NCI-H1436 (cell line): ENCODE results near the gene KDM4B.
A peak's percentile ranks its signal among the peaks of the same experiment; 100 is the strongest.

Experiments used
- DNase-seq: peaks from one replicate; lab custom pipeline; 2025; lab: John Stamatoyannopoulos, UW

Gene KDM4B

DNA sequence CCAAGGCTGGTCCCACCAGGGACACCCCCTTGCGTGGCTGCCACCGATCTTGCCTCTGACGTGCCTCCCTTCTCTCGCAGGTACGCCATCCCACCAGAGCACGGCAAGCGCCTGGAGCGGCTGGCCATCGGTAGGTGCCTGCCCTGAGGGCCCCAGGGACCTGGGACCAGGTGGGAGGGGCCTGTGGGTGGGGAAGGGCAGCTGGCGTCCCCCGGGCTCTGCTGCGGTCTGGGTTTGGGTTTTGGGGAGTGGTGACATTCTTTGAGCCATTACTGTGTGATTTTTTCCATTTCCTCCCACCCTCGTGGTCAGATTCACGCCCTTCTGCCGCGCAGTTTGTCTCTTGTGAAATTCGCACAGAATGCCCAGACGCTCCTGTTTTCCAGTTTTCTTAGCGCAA, 102.0 kb downstream of the KDM4B start:
- DNase-seq, result no peak

DNA sequence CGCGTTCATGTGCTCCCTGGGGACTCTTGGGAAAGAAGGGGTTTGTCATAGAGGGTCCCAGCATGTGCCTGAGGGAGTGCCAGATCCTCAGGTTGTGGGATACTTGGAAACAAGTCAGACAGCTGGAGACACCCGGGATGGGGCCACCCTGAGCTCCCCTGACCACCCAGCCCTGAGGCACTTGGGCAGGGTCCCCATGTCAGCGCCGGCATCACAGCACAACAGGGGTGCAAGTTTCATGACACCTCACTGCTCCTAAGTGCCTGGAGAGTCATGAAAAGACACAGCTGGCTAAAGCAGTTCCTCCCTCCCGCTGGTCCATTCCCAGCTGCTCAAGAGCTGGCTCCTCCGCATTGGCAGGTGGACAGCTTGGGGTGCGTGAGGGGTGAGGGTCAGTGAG, 102.7 kb downstream of the KDM4B start:
- no peak for DNase-seq

DNA sequence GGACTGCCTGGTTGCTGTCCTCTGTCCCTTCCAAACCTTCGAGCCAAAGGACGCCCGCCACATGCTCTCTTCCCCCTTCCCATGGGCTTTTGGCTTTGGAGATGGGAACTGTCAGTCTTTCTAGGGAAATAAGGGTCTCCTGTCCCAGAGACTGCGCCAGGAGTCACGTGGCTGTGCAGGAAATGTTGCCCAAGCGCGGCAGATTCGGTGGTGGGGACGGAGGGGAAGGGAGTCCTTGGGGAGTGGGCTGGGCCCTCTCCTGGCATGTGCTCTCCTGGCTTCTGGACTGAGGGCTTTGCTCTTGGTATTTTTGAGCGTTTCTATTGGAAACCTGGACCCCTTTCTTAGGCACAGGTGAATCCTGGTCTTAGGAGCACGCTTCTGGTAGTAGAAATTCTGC, 103.2 kb downstream of the KDM4B start:
- DNase-seq, result no peak

DNA sequence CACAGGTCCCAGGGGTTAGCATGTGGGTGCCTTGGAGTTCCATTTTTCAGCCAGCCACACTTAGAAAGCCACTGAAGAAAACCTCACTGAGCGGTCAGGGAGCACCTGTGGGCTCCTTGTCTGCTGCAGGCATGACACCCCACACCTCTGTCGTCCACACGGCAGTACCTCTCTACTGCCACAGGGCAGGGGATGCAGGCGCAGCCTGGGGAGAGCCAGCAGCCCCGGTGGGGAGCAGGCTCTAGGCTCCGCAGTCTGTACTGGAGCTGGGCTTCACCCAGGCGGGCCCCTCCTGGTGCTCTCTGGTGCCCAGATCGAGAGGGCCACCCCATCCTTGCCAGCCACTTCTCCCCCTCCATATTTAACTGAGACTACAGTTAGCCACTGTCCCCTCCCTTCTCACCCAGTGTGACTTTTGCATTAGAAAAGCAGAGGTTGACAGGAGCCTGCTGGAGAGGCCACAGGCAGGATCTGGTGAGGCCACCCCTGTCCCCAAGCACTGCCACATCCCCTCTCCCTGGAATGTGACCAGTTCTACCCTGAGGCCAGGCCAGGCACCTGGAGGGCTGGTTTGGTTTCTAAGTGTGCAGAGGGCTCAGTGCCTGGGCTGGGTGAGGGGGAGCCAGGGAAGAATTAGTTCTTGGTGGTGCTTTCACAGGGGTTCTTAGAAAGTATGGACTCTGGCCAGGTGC, 104.4 kb downstream of the KDM4B start:
- DNase-seq, result no peak

DNA sequence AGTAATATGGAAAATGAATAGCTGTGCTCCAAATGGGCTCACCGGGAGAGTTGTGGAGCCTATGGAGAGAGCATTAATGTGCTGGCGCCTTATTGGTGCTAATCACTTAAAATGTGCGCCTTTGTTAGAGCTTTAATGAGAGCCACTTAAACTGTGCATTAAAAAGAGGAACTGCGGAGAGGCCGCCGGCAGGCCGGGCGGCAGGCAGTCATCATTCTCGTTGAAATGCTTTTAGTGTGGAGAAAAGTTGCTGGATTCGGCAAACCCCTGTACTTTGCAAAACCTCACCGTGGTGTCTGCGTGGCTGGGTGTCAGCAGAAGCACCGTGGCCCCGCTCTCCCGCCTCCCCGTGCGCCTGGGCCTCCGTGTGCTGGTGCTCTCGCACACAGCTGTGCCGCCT, 105.5 kb downstream of the KDM4B start:
- DNase-seq, result peak; percentile 31

DNA sequence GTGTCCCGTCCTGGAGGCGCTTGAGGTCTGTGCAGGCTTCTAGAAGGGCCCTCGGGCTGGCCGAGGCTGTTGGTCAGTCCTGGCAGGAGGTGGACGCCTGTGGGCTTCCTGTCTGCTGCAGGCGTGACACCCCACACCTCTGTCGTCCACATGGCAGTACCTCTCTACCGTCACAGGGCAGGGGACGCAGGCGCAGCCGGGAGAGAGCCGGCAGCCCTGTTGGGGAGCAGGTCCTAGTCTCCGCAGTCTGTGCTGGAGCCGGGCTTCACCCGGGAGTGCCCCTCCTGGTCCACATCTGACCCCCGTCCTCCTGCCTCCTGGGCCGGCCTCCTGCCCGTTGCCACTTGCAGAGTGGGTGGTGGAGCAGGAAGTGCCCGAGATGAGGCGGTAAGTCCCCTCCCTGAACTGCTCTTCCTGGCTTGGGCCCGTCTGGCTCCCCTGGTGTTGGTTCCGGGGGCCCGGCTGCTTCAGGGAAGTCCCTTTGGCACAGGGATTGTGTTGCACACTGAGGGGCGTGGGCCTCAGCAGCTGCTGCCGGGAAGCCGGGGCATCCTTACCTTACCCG, 106.0 kb downstream of the KDM4B start:
- DNase-seq, result no peak

DNA sequence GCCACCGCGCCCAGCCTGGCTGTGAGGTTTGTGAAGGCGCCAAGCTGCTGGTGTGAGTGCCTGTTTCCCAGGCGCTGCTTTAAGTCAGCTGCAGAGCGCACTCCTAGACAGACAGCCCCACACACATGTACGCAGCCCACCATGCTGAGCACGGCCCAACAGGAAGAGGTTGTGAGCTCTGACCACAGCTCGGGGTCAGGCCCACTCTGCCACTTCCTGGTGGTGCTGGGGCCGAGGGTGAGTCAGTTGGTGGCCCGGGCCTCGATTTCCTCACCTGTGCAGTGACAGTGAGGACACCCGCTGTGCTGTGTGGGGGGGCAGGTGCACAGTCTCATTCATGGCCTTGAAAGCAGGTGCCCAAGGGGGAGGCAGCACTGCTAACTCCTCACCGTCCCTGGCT, 106.7 kb downstream of the KDM4B start:
- no peak for DNase-seq

DNA sequence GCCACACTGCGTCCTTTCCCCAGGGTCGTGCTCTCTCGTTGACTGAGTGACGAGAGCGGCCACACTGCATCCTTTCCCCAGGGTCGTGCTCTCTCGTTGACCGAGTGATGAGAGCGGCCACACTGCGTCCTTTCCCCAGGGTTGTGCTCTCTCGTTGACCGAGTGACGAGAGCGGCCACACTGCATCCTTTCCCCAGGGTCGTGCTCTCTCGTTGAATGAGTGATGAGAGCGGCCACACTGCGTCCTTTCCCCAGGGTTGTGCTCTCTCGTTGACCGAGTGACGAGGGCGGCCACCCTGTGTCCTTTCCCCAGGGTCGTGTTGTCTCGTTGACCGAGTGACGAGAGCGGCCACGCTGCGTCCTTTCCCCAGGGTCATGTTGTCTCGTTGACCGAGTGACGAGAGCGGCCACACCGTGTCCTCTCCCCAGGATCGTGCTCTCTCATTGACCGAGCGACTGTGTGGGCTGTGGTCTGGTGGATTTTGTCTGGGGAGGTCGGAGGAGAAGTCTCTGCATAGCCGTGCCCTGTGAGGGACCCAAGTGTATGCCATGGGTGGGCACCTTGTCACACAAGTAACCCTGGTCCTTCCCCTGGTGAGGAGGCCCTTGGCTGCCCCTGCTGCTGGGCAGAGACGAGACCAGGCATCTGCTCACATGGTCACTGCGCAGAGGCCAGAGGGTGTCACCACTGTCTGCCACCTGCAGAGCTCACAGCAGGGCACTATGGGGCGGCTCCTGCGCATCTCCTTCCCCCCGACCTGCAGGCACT, 107.7 kb downstream of the KDM4B start:
- DNase-seq, result no peak

DNA sequence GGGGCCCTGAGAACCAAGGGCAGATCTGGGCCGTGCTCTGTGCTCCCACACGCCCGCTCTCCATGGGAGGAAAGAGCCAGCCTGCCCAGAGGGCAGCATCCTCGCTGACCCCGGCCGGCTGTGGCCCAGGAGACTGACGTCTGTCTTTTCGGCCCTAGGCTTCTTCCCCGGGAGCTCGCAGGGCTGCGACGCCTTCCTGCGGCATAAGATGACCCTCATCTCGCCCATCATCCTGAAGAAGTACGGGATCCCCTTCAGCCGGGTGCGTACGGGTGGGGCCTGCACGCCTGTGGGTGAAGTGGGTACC, 108.2 kb downstream of the KDM4B start:
- DNase-seq, result no peak

DNA sequence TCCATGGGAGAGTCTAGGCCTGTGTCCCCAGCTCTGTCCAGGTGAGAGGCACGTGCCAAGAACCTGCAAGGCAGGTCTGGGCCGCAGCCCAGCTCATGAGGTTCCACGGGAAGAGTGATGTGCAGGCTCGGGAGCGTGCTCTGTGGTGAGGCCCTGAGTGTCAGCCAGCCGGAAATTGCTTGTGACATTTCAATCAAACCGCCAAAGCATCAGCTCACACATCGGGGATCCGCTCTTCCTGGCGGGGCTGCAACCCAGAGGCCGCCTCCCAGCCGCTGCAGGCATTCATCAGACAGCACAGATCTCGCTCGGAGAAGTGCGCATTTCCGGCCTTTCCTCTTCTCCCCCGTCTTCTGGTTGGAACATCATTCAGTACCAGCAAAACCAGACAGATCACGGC, 109.3 kb downstream of the KDM4B start:
- DNase-seq, result no peak

DNA sequence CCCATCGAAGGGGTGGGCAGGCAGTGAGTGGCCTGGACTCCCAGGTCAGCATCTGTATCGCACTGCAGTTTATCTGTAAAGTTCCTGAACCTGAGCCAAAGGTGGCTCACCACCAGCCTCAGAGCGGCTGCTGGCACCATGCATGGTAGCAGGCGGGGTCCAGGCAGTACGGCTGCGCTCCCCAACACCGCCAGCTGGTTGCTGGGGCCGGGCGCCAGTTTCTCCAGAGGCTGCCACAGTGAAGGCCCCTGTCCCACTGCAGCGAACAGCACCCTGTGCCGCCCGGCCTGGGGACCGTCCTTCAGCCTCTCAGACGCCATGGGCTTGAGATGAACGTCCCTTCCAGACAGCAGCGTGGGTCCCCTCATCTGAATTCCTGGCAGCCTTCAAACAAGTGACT, 109.8 kb downstream of the KDM4B start:
- no peak for DNase-seq

DNA sequence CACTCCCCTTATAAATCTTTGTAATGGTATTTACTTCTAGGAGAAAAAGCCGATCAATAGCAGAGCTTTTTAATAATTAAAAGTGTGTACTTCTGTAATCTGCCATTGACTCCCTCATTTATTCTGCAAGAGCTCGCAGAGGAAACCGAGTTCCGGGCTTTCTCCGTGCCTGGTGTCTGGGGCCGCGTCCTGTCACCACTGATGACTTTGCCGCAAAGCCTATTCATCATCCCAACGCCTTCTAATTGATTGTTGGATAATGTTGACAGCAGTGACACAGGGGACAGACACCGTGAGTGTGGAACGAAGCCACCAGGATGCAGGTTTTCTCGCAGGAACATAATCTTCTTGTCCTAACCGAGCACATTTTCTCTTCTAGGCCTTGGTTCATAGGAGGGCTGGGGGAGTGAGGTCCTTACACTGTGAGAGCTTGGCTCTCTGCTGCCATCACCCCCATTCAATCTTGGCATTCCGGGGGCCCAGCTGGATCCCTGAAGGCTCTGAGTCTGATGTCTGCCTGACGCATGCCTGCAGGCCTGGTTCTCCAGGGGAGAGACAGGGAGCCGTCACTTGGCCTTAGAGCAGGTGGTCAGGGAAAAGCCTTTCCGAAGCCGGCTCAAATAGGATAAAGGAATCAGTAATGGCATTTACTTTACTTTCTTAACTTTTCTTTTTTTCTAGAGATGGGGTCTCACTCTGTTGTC, 110.3 kb downstream of the KDM4B start:
- no peak for DNase-seq

DNA sequence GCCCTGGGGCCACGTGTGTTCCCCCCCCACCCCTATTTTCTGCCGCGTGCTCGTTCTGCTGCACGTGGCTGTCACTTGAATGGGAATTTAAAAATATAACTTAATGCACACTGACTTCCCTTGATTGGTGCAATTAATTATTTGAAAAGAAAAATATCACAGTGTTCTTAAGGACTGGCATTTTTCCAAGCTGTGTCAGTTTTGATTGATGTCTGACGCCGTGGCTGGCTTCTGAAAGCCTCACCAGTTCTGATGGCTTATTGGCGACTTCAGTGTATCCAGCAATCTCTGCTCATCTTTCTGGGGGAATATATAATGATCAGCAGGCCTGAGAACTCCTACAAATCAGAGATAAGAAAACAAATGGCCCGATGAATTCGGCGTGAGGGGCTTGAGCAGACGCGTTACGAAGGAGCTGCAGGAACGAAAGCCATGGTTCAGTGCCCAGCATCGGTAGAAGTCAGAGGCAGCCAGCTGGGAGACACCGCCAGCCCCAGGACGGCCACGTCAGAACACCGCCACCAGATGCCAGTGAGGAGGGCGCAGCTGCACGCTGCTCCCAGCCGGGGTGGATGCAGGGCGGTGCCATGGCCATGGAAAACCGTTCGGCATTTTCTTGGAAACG, 111.2 kb downstream of the KDM4B start:
- DNase-seq, result no peak

DNA sequence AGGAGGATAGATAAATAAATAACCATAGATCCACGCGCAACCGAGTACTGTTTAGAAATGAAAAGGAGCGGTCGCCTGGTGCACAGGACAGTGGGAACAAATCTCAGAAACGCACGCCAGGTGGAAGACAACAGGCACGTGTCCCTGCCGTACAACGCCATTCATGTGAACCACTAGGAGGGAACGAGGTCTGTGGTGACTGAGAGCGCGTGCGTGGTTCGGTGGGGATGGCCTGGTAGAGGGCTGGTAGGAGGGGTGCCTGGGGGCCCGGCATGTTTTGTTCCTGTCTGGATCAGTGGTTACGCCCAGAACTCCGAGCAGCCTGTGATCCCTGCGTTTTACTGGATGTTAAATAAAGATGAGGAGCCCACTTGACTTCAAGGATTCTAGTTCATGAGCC, 111.9 kb downstream of the KDM4B start:
- DNase-seq, result no peak

DNA sequence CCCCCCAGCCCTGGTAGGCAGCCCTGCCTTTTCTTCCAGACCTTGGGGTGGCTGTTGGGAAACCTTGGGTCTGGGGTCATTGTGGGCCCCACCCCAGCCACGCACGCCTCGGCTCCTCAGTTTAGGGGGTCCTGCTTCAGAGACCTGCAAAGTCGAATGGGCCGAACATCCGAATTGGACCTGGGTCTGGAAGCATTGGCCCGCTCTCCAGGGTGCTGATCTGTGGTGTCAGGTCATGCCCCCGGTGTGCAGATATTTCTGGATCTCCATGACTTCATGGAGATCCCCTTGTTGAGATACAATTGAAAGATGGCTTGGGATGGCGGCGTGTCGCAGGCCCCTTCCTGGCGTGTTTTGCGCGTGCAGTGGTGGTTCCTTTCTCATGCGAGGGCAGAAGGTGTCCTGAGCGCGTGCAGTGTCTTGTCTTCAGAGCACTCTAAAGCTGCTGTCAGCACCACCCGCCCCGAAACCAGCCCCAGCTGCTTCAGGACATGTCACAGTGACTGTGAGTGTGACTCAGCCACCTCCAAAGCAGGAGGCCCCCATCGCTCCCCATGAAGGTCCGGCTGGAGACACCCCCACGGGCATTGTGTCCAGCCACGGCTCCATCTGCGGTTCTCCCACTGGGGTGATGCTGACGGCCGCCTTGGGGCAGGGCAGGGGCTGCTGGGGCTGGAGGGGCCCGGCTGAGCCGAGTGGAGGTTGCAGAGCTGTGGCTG, 112.7 kb downstream of the KDM4B start:
- DNase-seq, result no peak

DNA sequence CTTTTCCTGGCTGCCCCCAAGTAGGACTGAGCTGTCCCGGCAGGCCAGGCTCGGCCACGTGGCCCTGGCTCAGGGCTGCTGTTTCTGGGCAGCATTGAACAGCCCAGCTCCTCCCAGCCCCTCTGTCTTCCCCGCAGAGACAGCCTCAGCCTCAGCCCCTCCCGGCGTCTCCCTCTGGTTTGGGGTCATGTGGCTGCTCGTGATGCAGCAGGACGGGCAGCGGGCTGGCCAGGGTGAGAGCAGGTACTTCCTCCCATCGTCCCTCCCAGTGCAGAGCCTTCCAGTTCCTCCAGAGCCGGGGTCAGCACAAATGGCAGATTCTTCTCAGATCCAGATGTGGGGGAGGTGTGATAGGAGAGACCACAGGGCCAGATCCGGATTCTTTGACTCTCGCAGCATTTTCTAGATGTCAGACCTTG, 114.6 kb downstream of the KDM4B start:
- no peak for DNase-seq

DNA sequence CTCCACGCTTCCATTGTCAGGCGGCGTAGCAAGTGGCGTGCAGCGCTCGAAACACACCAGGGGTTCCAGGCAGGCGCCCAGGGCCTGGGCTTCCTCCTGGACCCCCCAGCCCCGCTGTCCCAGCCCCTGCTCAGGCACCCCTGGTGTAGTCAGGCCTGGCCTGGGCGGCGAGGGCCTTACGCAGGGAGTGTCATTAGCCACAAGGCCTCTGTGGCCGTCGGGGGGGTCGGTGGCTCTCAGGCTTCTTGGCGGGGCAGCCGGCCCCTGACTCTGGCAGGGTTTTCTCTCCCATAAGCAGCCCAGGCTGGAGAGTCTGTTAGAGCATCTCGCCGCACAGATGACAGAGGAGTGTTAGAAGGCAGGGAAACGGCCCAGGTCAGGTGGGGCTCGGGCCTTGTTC, 116.7 kb downstream of the KDM4B start:
- DNase-seq, result no peak

DNA sequence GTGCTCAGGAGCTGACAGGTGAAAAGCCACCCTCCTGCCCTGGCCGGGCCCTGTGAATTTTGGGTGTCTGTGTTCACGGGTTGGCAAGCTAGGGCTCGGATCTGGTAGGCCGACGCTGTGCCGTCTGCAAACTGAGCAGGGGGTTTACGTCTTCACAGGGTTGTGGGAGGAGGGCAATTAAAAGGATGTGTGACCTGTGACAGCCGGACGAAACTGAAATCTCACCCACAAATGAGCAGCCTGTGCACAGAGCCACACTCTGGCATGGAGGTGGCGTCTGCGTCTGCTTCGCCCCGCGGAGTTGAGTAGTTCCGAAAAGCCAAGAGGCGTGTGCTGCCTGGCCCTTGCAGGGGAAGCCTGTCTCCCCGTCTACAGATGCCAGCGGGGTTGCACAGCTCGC, 117.3 kb downstream of the KDM4B start:
- no peak for DNase-seq

DNA sequence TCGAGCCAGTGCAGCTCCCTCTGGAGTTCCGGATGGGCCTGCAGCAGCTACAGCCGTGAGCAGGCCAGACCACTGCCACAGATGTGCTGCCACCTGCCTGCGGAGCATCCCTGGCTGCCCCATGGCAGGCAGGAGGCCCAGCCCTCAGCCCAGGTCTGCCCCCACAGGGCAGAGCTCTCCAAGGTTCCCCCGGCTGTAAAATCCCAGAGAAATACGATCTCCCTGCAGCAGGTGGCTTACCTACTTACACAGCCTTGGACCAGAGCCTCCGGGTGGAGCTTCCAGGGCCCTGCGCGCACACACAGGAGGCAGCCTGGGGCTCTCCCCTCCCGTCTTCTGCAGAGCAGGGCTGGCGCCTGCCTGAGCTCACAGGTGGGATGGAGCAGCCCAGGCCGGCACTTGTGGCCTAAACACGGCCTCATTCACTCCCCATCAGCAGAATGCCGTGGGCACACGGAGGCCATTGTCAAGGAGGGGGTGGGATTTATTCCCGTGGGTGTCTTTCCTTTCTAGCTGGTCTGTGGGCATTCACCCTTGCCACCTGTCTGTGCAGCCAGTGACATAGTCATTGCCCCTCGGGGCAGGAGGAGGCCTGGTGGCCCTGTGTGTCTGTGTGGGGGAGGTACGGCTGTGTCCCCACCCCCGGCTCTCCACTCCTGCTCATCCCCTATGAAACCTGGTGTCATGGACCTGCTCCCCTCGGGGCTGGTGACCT, 118.0 kb downstream of the KDM4B start:
- DNase-seq, result peak; percentile 26

DNA sequence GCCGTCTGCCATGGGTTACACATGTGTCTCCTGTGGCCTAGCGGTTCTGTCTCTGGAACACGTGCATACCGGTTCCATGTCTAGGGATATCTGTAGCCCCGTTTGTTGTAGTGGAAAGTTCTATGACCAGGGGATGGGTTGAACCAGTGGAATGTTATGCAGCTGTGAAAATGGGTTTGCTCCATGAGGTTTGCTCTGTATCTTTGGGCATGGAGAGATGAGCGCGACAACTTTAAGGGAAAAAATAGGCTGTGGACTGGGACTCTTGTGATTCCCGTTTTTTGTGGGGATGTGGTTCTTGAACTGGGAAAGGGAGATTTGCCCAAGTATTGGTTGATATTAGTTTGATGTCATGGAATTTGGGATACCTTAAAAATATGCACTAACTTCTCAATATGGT, 120.4 kb downstream of the KDM4B start:
- no peak for DNase-seq

DNA sequence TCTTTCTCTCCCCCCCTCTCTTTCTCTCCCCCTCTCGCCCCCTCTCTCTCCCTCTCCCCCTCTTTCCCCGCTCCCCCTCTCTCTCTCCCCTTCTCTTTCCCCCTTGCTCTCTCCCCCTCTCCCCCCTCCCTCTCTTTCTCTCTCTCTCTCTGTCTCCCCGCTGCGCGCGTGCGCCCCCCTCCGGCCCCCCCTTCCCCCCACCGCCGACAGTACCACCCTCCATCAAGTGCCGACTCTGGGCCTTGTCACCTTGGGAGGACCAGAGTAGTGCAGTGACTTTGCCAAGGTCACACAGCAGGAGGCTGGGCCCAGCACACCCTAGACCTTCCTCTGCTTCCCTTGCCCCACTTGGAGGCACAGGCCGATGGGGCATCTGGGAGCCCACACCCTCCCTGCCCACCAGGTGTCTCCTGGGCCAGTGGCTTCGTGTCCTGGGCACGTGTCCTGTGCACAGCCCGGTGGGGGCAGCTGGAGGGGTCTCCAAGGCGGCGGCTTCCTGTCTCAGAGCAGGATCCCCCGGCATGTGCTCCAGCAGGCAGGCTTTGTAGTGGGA, 121.6 kb downstream of the KDM4B start:
- DNase-seq, result no peak
